ENCODE data around the gene RMDN2. TPM values are rescaled to one million over a fixed set of nuclear protein-coding genes. Genes with fewer than 3 reads are reported as not detected.
"Not testable (repeated sequence)": the region's sequence is repeated elsewhere in the genome, so short reads cannot be mapped to it uniquely, and the experiment has no call there.

The RMDN2 gene
- total RNA-seq, 1 experiment from 2014 or later, result 1.7 TPM

DNA sequence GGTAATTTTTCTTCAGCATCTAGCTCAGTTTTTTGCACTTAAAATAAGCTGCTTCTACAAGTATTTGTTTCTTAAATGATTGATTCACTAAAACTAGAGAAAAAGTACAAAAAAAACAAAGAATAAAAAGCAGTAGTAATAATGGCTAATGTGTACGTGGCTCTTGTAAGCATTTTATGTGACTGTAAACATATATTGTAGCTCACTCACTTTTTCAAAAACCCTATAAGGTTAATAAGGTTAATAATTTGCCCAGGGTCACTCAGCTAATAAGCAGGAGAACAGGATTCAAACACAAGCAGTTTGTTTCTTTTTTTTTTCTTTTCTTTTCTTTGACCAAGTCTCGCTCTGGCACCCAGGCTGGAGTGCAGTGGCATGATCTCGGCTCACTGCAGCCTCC, 67.5 kb downstream of the RMDN2 start:
- DNase-seq (ENCODE audit: low spot score), result no peak

GRCh38 chr2:37993143-37993542, 68.1 kb downstream of the RMDN2 start:
- DNase-seq (ENCODE audit: low spot score), result no peak

GRCh38 chr2:37997629-37998028, 72.5 kb downstream of the RMDN2 start:
- no peak for DNase-seq (ENCODE audit: low spot score)

DNA sequence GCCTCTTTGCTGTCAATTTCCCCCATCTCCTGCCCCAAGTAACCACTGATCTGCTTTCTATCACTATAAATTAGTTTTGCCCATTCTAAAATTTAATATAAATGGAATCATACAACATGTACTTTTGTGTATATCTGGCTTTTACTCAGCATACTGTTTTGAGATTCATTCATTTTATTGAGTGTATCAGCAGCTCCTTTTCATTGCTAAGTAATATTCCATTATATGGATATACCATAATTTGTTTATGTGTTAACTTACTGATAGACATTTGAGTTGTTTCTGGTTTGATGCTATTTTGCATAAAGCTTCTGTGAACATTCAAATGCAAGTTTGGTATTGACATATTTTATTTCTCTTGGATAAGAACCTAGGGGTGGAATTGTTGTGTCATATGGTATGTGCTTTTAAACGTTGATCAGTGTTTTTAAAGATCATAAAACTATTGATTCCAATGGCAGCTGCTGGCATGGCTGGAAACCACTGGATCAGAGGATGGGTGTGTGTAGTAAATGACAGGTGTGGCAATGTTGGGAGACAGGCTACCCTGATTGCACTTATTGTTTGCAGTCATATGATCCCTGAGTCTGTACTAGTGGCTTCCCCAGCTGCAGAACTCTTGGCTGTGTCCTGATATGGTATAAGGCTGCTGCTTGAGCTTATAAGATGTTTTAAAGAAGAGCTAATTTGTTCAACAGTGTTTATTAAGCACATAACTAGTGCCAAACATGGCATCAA, 75.6 kb downstream of the RMDN2 start:
- no peak for DNase-seq (ENCODE audit: low spot score)

- DNase-seq (ENCODE audit: low spot score), result not testable (repeated sequence)
Observed at GRCh38 chr2:38010187-38010586, 85.1 kb downstream of the RMDN2 start.

- no peak for DNase-seq (ENCODE audit: low spot score)
Observed at GRCh38 chr2:38010995-38011394, 85.9 kb downstream of the RMDN2 start.

GRCh38 chr2:38013158-38013752, 88.2 kb downstream of the RMDN2 start:
- peak; percentile 6 for DNase-seq (ENCODE audit: low spot score)

DNA sequence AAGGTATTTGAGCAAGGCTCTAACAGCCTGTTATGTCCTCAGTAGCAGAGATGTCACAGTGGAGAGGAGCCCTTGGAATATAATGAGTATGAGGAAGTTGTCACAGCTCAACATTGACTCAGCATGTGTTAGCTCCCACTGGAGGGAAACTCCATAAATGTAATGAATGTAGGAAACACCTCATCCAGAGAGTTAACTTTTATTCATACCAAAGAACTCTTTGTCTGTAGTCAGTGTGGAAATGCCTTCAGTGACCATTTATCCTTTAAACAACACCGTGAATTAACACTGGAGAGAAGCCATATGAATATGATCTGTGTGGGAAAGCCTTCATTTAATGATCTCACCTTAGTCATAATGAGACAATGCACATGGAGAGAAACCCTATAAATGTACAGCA, 91.1 kb downstream of the RMDN2 start:
- DNase-seq (ENCODE audit: low spot score), result no peak

GRCh38 chr2:38017836-38018235, 92.7 kb downstream of the RMDN2 start:
- no peak for DNase-seq (ENCODE audit: low spot score)

DNA sequence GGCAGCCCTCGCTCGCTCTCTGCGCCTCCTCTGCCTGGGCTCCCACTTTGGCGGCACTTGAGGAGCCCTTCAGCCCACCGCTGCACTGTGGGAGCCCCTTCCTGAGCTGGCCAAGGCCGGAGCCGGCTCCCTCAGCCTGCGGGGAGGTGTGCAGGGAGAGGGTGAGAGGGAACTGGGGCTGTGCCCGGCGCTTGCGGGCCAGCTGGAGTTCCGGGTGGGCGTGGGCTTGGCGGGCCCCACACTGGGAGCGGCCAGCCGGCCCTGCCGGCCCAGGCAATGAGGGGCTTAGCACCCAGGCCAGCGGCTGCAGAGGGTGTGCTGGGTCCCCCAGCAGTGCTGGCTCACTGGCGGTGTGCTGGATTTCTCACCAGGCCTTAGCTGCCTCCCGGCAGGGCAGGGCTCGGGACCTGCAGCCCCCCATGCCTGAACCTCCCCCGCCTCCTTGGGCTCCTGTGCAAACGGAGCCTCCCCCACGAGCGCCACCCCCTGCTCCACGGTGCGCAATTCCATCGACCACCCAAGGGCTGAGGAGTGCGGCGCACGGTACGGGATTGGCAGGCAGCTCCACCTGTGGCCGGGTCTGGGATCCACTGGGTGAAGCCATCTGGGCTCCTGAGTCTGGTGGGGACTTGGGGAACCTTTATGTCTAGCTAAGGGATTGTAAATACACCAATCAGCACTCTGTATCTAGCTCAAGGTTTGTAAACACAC, 95.4 kb downstream of the RMDN2 start:
- not testable (repeated sequence) for DNase-seq (ENCODE audit: low spot score)

DNA sequence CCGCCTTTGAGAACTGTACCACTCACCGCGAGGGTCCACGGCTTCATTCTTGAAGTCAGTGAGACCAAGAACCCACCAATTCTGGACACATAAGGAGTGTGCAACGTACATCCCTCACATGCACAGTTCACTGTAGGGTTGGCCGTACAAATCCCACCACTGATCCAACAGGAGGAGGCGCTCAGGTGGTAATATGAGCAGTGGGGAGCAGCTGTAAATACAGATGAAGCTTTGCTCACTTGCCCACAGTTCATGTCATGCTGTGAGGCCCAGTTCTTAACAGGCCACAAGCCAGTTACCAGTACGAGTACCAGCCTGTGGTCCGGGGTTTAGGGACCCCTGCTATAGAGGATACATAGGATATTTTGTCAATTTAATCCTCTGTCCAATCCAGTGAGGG, 96.5 kb downstream of the RMDN2 start:
- no peak for DNase-seq (ENCODE audit: low spot score)

DNA sequence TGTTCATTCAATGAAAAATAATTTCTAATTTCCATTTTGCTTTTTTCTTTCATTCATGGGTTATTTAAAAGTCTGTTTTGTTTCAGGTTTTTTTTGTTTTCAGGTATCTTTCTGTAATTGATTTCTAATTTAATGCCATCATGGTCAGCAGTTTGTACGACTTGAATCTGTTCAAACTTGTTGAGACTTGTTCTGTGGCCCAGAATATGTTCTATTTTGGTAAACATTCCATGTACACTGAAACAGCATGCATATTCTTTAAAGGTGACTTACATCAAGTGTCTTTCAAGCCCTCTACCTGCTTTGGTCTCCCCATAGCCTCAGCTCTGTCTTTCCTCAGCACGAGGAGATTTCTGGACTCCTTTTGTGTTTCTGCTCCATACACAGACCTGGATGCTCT, 101.8 kb downstream of the RMDN2 start:
- no peak for DNase-seq (ENCODE audit: low spot score)

DNA sequence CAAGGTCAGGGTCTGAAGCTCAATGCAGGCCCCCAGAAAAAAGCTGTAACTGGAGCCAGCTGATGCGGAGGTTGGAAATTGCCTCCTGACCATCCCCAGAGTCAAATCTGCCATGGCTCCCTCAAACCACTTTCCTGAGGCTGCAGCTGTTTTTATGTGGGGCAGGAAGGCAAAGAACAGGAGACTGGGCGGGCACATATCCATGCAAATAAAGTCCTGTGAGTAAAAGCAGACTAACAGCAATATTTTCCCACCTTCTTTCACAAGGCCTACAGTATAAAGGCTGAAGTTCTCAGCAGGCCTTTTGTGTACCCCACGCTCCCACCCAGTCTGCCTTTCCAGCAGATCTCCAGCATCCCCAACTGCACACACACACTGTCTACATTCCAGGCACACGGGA, 103.7 kb downstream of the RMDN2 start:
- DNase-seq (ENCODE audit: low spot score), result no peak

DNA sequence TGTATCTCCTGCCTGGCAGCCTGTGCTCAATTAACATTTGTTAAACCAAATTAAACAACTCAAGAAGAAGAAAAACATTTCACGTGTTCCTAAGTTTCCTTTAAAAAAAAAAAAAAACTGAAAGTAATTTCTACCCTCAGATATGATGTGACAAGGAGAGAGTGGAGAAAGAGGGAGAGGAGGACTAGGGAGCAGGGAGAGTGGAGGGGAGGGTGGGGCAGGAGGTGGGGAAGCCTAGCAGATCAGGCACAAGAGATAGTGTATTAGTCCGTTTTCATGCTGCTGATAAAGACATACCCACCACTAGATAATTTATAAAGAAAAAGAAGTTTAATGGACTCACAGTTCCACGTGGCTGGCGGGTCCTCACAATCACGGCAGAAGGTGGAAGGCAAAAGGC, 104.4 kb downstream of the RMDN2 start:
- DNase-seq (ENCODE audit: low spot score), result no peak

GRCh38 chr2:38030635-38031355, 105.7 kb downstream of the RMDN2 start:
- no peak for DNase-seq (ENCODE audit: low spot score)

DNA sequence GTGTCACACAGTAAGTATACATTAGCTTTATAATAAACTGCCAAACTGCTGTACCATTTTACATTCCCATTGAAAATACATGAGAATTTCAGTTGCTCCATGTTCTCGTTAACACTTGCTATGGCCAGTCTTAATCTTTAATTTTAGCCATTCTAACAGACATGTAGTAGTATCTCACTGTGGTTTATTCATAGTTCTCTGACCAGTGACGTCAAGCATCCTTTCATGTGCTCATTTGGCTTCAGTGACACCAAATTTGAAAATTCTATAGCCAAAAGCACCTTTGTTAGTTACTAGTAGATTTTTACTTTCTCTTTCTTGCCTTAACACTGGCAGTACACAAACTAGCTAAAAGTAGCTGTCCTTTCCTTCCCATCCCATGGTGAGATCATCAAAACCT, 107.9 kb downstream of the RMDN2 start:
- no peak for DNase-seq (ENCODE audit: low spot score)

GRCh38 chr2:38033646-38034045, 108.6 kb downstream of the RMDN2 start:
- DNase-seq (ENCODE audit: low spot score), result no peak

DNA sequence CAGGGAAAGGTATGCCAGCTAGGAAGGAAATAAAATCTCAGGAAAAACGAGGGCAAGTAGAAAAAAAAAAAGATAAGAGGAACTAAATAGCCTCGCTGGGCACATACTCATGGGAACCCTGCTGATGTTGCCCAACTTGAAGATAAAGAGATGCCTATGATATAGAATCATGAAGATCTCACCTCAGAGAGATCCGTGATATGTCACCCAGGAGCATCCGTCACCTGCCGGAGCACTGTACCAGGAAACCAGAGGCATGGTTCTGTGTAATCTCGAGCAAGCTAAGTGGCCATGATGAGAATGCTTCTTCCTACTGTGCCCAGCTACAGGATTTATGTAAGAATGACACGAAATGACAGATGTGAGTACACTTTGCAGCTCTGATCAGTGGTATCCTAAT, 110.9 kb downstream of the RMDN2 start:
- DNase-seq (ENCODE audit: low spot score), result no peak

DNA sequence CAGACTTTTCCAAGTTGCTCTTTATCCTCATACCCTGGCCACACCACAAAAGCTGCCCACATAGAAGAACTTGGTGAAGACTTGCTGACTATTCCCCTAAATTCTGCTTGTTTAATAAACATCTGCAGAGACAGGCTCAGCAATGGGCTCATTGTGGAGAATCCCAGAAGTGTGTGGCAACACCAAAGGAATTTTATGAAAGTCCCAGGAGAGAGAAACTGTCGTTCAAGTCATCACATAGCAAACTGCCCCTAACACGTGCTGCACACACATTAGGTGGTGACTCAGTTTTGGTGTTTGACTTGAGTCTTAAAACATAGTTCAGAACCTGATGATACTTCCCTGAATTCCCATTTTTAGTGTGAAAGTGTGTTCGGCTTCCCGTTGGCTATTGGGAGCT, 112.2 kb downstream of the RMDN2 start:
- no peak for DNase-seq (ENCODE audit: low spot score)

DNA sequence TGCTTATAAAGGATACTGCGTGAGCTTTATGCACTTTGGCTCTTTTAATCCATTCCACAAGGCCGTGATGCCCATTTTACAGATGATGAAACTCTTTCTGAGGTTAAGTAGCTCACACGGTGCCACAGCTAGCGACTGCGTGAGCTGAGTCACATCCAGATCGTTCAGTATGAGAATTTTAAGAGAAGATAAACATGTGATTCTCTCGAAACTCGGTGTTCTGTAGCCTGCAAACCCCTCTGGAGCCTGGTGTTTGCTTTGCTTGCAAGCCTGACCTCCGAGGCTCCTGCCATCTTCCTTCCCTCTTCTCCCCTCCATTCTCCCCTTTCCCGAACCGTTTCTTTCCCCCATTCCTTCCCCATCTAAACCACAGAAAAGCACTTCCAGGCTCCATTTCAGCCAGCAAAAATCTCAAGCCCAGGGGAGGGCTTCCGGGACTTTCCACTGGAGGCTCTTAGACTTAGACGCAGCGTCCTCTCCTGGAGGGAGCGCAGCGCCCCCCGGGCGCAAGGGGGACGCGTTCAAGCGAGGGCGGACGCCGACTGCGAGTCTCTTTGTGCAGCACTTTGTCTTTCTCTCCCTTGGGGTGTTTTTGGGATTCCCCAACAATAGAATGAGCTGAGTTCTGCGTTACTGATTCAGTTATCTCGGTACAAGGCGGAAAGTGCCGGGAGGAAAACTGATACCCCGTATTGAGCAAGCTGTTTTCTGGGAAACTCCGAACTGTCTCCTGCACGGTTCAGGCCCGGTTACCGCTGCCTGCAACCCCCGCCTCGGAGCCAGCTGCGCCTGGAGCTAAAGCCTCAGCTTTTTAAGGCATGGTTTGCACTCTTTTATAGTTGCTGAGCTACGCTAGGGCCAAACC, 112.9 kb downstream of the RMDN2 start:
- DNase-seq (ENCODE audit: low spot score), result no peak

DNA sequence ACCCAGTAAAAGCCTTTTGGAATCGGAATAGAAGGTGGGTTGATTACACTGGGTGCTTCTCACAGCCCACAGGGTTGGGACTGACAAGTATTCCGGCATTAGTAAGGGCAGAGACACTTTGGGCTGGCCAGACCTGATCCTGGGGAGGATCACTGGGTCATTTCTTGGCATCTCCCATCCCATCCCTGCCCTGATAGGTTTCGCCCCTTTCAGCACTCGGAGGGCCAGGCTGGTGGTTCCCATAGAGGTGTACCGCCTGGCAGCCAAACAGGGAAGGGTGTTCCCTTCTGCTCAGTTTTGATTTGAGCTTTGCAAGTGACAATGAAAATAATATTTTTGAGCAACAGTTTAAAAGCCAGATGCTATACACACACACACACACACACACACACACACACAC, 113.6 kb downstream of the RMDN2 start:
- no peak for DNase-seq (ENCODE audit: low spot score)
